Right ventricle myocardium inferior (tissue), 1 donor: ENCODE results near the gene SDC3. TPM values are rescaled to one million over a fixed set of nuclear protein-coding genes. Genes with fewer than 3 reads are reported as not detected.

Source experiments
- total RNA-seq: library from RNA; stranded (reverse); fragmentation: NEBNext Ultra II Directional; extraction: Animal tissue kit (Norgen Biotek cat#: 25700); gene quantifications from one replicate; pipeline ENCODE4 v1.2.1, GENCODE V29; 2021
- donor health status: DM: no; HTN: yes; CAD: no; lungs with severe emphysema.

SDC3 gene
- total RNA-seq, 1 donor from 2014 or later = 28.5 TPM

Other genes with a start within 250 kb of the SDC3 start
- gene MATN1, start 185.2 kb downstream of the SDC3 start, total RNA-seq = not detected
- 31.5 TPM for gene LAPTM5, start 151.0 kb downstream of the SDC3 start, total RNA-seq
- gene PUM1, start 157.0 kb upstream of the SDC3 start, total RNA-seq = 71.1 TPM